Activated T-helper 17 cell treated with anti-CD3 and anti-CD28 coated beads, Interleukin-2, amount 50 U/mL, for 72 hours (primary cell): Measurements from ENCODE around the gene UVRAG. TPM values are rescaled to one million over a fixed set of nuclear protein-coding genes. Genes with fewer than 3 reads are reported as not detected.

Source experiments
- ATAC-seq: fragments of 150-1000 bp; cut with Tn5 transposase; replicated peaks from 2 replicates; pipeline ENCODE4 v1.10.0; 2021; ENCODE audit warnings: mild to moderate bottlenecking, moderate library complexity
- H3K27ac Mint-ChIP-seq: one replicate; pipeline ENCODE4 v1.8.0; 2022; ENCODE audit warnings: mixed read lengths
- H3K27me3 Mint-ChIP-seq: one replicate; pipeline ENCODE4 v1.8.0; 2022; ENCODE audit warnings: mixed read lengths
- H3K36me3 Mint-ChIP-seq: one replicate; pipeline ENCODE4 v1.8.0; 2022; ENCODE audit warnings: low read depth, mild to moderate bottlenecking, mixed read lengths
- H3K4me1 Mint-ChIP-seq: one replicate; pipeline ENCODE4 v1.8.0; 2022; ENCODE audit warnings: mixed read lengths
- H3K4me3 Mint-ChIP-seq: one replicate; pipeline ENCODE4 v1.8.0; 2022; ENCODE audit warnings: mild to moderate bottlenecking, mixed read lengths
- H3K9me3 Mint-ChIP-seq: one replicate; pipeline ENCODE4 v1.8.0; 2022; ENCODE audit warnings: mixed read lengths
- total RNA-seq, 2 donors: library from RNA; stranded (reverse); gene quantifications; one replicate each; pipeline ENCODE4 v1.2.3, GENCODE V29; 2022

The UVRAG gene
- total RNA-seq, 2 donors from 2014 or later, result 14.1 to 20.1 TPM

- no peak overlapping the region for H3K27ac Mint-ChIP-seq
- no peaks in the 10 kb centered on the region for H3K9me3 Mint-ChIP-seq
- H3K4me3 Mint-ChIP-seq, result no peak overlapping the region
- H3K36me3 Mint-ChIP-seq, result no peaks in the 10 kb centered on the region
- H3K4me1 Mint-ChIP-seq, result no peaks in the 10 kb centered on the region
- no peaks in the 10 kb centered on the region for H3K27me3 Mint-ChIP-seq
- ATAC-seq, result no peak
These were observed 4.2 kb upstream of the UVRAG start for GRCh38 chr11:75810637-75811390.

- ATAC-seq, result no peak
- Mint-ChIP-seq H3K27me3 (no peaks in the 10 kb centered on the region), H3K4me1 (no peaks in the 10 kb centered on the region), H3K27ac (no peak overlapping the region), H3K9me3 (no peaks in the 10 kb centered on the region), H3K36me3 (no peaks in the 10 kb centered on the region), H3K4me3 (no peak overlapping the region)
These were observed 3.5 kb upstream of the UVRAG start for GRCh38 chr11:75811485-75811884.

DNA sequence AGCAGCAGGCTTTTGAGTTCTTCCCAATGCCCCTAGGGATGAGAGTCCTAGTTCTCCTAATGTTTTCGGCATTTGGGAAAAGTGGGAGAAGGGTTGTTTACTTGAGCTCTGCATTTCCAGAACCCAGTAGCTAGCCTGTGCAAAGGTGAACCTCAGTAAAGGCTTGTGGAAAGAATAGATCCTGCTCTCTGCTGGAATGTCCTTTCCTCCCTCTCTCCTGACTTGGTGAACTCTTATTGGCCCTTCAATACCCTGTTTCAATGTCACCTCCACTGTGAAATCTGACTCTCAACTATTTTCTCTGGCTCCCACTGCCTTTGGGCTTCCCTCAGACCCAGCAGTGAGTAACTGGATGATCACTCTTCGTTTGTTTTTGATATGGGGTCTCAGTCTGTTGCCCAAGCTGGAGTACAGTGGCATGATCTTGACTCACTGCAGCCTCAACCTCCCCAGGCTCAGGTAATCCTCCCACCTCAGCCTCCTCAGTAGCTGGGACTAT, 2.4 kb upstream of the UVRAG start:
- no peak overlapping the region for H3K27ac Mint-ChIP-seq
- ATAC-seq, result no peak
- H3K9me3 Mint-ChIP-seq, result no peaks in the 10 kb centered on the region
- H3K4me1 Mint-ChIP-seq, result no peaks in the 10 kb centered on the region
- H3K4me3 Mint-ChIP-seq, result no peak overlapping the region
- no peaks in the 10 kb centered on the region for H3K27me3 Mint-ChIP-seq
- no peaks in the 10 kb centered on the region for H3K36me3 Mint-ChIP-seq

GRCh38 chr11:75813124-75813523, 1.9 kb upstream of the UVRAG start:
- Mint-ChIP-seq H3K4me3 (no peak overlapping the region), H3K27me3 (no peaks in the 10 kb centered on the region), H3K36me3 (no peaks in the 10 kb centered on the region), H3K4me1 (no peaks in the 10 kb centered on the region), H3K27ac (peak overlapping the region; percentile 16), H3K9me3 (no peaks in the 10 kb centered on the region)
- ATAC-seq, result no peak

GRCh38 chr11:75813622-75814039, 1.4 kb upstream of the UVRAG start:
- Mint-ChIP-seq H3K36me3 (no peaks in the 10 kb centered on the region), H3K27ac (peak overlapping the region; percentile 16), H3K4me1 (no peaks in the 10 kb centered on the region), H3K27me3 (no peaks in the 10 kb centered on the region), H3K4me3 (no peak overlapping the region), H3K9me3 (no peaks in the 10 kb centered on the region)
- no peak for ATAC-seq

DNA sequence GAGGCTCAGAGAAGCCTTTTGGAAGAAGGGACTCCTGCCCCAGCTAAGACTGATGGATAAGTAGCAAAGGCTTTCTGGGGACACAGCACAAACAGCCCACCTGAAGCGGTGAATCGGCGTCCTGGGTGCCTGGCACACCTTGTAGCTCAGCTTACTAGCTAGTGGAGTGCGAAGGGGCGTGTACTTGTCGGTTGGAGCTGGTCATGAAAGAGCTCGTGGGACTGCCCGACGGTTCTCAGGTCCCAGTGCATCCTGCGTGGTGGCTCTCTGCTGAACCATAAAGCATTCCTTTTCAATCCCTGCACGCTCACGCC, 690 bp upstream of the UVRAG start:
- no peak overlapping the region for H3K4me3 Mint-ChIP-seq
- no peaks in the 10 kb centered on the region for H3K4me1 Mint-ChIP-seq
- H3K27me3 Mint-ChIP-seq, result no peaks in the 10 kb centered on the region
- H3K36me3 Mint-ChIP-seq, result no peaks in the 10 kb centered on the region
- no peaks in the 10 kb centered on the region for H3K9me3 Mint-ChIP-seq
- ATAC-seq, result peak; percentile 41
- peak overlapping the region; percentile 93 for H3K27ac Mint-ChIP-seq

- H3K4me1 Mint-ChIP-seq, result no peaks in the 10 kb centered on the region
- no peaks in the 10 kb centered on the region for H3K27me3 Mint-ChIP-seq
- H3K4me3 Mint-ChIP-seq, result no peak overlapping the region
- ATAC-seq, result peak; percentile 38
- H3K36me3 Mint-ChIP-seq, result no peaks in the 10 kb centered on the region
- H3K27ac Mint-ChIP-seq, result peak overlapping the region; percentile 93
- H3K9me3 Mint-ChIP-seq, result no peaks in the 10 kb centered on the region
These were observed 547 bp downstream of the UVRAG start for GRCh38 chr11:75815345-75816168.

DNA sequence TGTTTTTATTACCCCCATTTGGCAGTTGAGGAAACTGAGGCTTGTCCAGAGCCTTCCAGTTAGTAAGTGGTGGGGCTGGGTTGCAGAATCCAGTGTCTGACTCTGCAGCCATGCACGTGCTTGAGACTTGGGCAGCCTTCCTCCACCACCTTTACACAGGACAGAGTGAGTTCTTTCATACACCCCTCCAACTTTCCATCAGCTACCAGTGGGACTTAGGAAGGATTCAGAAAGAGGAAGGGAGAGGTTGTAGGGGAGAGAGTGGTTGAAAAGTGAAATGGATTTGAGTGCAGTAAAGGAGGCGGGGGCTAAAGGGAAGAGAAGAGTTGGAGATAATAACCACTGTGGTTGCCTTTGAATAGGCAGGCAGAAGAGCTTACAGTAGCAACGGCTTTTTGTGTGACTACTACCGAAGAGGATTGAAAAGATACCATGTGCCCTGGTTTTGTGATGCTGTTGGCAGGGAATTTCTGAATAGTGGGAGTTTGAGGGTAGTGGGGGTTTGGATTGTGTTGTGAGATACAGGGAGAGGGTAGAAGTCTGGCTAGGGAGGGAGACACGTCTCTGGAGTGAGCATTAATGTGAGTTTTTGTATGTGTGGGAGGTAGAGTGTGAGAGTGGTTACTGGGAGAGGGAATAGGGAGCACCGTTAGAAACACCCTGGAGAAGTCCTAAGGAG, 1.7 kb downstream of the UVRAG start:
- ATAC-seq, result no peak
- Mint-ChIP-seq H3K9me3 (no peaks in the 10 kb centered on the region), H3K4me3 (no peak overlapping the region), H3K36me3 (no peaks in the 10 kb centered on the region), H3K27ac (no peak overlapping the region), H3K27me3 (no peaks in the 10 kb centered on the region), H3K4me1 (no peaks in the 10 kb centered on the region)

- H3K4me1 Mint-ChIP-seq, result peaks cover 5% of the 10 kb centered on the region
- H3K4me3 Mint-ChIP-seq, result no peak overlapping the region
- no peak overlapping the region for H3K27ac Mint-ChIP-seq
- H3K27me3 Mint-ChIP-seq, result no peaks in the 10 kb centered on the region
- ATAC-seq, result no peak
- H3K36me3 Mint-ChIP-seq, result peaks cover 11% of the 10 kb centered on the region
- H3K9me3 Mint-ChIP-seq, result no peaks in the 10 kb centered on the region
These were observed 5.6 kb downstream of the UVRAG start for GRCh38 chr11:75820645-75821044.

DNA sequence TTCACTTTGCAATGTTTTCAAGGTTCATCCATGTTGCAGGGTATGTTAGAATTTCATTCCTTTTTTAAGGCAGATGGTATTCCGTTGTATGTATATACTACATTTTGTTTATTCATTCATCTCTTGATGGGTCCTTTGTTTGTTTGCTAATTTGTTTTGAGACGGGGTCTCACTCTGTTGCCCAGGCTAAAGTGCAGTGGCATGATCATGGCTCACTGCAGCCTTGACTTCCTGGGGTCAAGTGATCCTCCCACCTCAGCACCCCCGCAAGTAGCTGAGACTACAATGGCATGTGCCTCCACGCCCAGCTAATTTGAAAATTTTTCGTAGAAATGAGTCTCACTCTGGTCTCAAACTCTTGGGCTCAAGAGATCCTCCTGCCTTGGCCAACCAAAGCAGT, 6.2 kb downstream of the UVRAG start:
- H3K4me3 Mint-ChIP-seq, result no peak overlapping the region
- no peaks in the 10 kb centered on the region for H3K27me3 Mint-ChIP-seq
- no peak overlapping the region for H3K27ac Mint-ChIP-seq
- H3K36me3 Mint-ChIP-seq, result peaks cover 17% of the 10 kb centered on the region
- peaks cover 5% of the 10 kb centered on the region for H3K4me1 Mint-ChIP-seq
- H3K9me3 Mint-ChIP-seq, result no peaks in the 10 kb centered on the region
- ATAC-seq, result no peak

DNA sequence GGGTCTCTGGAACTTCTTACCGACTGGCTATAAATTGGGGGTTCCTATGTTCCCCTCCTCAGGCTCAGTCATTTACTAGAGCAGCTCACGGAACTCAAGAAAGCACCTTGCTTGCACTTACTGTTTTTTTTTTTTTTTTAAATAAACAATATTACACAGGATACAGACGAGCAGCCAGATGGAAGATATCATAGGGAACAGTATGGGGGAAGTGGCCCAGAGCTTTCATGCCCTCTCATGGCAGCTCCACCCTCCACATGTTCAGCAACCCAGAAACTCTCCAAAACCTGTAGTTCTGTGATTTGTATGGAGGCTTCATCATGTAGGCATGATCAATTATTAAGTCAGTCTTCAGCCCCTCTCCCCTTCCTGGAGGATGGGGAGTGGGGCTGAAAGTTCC, 7.5 kb downstream of the UVRAG start:
- no peak overlapping the region for H3K27ac Mint-ChIP-seq
- peaks cover 24% of the 10 kb centered on the region for H3K36me3 Mint-ChIP-seq
- H3K27me3 Mint-ChIP-seq, result no peaks in the 10 kb centered on the region
- H3K9me3 Mint-ChIP-seq, result no peaks in the 10 kb centered on the region
- no peak overlapping the region for H3K4me3 Mint-ChIP-seq
- peaks cover 9% of the 10 kb centered on the region for H3K4me1 Mint-ChIP-seq
- ATAC-seq, result no peak

DNA sequence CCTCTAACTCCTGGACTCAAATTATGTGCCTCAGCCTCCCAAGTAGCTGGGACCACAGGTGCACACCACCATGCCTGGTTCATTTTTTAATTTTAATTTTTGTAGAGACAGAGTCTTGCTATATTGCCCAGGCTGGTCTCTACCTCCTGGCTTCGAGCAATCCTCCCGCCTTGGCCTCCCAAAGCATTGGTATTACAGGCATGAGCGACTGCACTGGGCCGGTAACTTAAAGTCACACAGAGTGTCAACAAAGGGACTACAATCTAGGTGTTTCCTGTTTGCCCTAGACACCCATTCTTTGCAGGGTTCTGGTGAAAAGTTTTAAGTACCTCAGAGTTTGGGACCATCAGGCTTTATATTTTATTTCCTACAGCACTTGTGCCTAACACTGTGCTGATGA, 8.4 kb downstream of the UVRAG start:
- Mint-ChIP-seq H3K9me3 (no peaks in the 10 kb centered on the region), H3K27ac (no peak overlapping the region)
- ATAC-seq, result no peak

GRCh38 chr11:75823946-75824345, 8.9 kb downstream of the UVRAG start:
- peak overlapping the region; percentile 36 for H3K4me3 Mint-ChIP-seq
- peaks cover 24% of the 10 kb centered on the region for H3K36me3 Mint-ChIP-seq
- peak overlapping the region; percentile 58 for H3K27ac Mint-ChIP-seq
- no peak for ATAC-seq
- no peaks in the 10 kb centered on the region for H3K9me3 Mint-ChIP-seq
- H3K27me3 Mint-ChIP-seq, result no peaks in the 10 kb centered on the region
- H3K4me1 Mint-ChIP-seq, result peaks cover 9% of the 10 kb centered on the region

More for the DNA sequence above, 8.4 kb downstream of the UVRAG start:
- H3K4me1 Mint-ChIP-seq, result peaks cover 9% of the 10 kb centered on the region
- peaks cover 24% of the 10 kb centered on the region for H3K36me3 Mint-ChIP-seq
- no peak overlapping the region for H3K4me3 Mint-ChIP-seq
- H3K27me3 Mint-ChIP-seq, result no peaks in the 10 kb centered on the region

GRCh38 chr11:75826461-75827230, 11.6 kb downstream of the UVRAG start:
- Mint-ChIP-seq H3K27me3 (no peaks in the 10 kb centered on the region), H3K4me1 (peaks cover 14% of the 10 kb centered on the region), H3K4me3 (no peak overlapping the region), H3K9me3 (no peaks in the 10 kb centered on the region), H3K36me3 (peaks cover 30% of the 10 kb centered on the region), H3K27ac (peak overlapping the region; percentile 39)
- ATAC-seq, result no peak
